Skeletal muscle cell (primary cell): Measurements from ENCODE around the gene C5orf58.
"Not testable (repeated sequence)": the region's sequence is repeated elsewhere in the genome, so short reads cannot be mapped to it uniquely, and the experiment has no call there.

Experiments
- DNase-seq: peaks from one replicate; pipeline ENCODE4 v3.0.0-alpha.2; 2010; ENCODE audit warnings: low read depth
- H3K4me3 ChIP-seq: 2 replicates; pipeline ENCODE4 v1.5.1; 2011; ENCODE audit warnings: low read depth, mild to moderate bottlenecking, control low read depth, low read length, moderate library complexity

Gene C5orf58

DNA sequence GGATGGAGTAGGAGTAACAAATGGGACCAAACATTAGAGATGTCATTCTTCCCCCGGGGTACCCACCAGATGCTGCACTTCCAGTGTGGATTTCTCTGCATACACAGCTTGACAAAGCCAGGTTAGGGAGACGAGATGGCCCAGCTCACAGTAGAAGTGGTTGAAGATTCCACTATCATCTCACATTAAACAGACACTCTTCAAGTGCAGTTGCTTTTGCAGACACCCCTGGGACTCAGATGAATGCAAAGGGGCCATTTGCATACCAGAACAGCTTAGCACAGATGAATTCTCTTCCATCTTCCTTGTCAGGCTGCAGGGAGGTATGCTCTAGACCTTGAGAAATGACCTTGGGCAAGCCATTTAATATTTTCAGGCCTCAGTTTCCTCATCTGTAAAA, 12.6 kb upstream of the C5orf58 start:
- no peak for DNase-seq
- no peak overlapping the region for H3K4me3 ChIP-seq

DNA sequence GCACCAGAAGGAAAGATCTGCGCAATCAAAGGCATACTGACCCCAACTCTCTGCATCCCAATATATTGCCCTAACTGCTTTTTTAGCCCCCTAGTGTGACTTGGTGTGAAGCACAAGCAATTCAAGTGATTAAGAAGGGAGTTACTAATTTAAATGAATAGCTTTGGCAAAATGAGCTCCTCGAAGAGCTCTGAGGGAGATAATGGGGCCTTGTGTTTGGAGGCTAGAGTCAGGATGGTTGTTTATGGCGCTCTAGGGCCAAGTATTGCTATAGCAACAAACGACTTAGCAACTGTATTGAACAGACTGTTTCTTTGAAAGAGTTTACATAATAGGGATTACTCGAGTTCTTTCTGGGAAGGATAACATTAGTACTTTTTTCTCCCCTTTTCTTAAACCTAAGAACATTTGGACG, 11.5 kb upstream of the C5orf58 start:
- DNase-seq: peak; percentile 4

DNA sequence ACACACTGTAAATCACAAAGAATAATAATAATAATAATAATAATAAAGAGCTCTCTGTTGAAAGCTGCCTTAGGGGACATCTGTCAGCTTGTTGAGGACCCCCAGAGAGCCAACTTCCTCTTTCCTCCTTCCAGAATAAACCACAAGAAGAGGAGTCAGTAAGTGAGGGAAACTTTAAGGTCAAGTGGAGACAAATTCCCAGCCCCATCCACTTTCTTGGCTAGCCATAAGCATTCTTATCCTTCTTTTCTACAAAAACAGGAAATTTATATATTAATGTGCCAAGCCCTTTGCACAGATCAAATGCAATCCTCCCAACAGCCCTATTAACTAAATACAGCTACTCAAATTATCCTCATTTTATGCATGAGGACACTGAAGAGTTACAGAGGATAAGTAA, 9.4 kb upstream of the C5orf58 start:
- no peak for DNase-seq
- H3K4me3 ChIP-seq: no peak overlapping the region

More for the DNA sequence above, 11.5 kb upstream of the C5orf58 start:
- H3K4me3 ChIP-seq: no peak overlapping the region

DNA sequence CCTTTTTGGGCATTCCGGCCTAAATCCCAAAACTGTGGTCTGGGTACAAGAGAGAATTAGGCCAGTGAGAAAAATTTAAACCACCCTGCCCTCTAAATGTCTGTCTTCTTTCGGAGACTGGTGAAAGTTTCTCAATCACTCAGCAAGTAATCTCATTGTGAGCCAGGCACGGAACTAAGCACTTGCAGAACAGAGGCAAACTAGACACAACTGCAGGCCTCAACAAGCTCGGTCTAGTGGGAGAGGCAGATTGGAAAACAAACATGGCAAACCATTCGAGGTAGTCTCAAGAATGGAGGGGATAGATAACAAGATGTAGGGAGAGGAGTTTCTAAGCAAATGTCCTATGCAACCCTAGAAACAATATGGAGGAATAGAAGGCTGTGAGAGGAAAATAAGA, 8.9 kb upstream of the C5orf58 start:
- no peak overlapping the region for H3K4me3 ChIP-seq
- DNase-seq: no peak

DNA sequence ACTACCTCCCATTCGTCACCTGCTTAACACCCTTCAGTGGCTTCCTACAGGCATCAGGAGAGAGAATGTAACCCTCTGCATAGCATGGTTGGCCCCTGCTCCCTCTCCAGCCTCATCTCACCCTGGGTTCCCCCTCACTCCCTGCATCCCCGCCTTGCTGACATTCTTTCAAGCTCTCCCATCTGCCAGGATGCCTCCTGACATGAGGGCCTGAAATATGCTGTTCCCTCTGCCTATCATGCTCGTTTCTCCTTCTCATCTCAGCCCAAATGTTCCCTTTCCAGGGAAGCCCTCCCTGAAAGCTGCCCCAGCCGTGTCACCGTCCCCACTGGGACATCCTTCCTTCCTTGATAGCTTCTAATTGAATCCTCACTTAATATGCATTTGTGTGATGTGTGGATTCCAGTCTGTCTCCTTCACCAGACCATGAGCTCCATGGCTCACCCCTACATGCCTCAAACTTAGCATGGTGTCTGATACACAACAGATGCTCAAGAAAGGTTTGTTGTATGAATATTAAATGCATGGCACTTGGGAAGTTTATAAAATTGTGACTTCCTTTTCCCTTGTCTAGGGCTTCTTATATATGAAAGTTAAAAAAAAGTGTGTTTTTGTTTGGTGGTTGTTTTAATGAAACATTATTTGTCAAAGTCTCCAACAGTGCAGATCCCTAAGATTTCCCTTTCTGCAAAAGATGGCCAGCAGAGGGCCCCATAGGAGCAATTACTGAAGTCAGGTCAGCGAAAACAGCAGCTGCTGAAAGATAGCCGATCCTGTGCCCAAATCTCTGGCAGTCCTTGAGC, 7.3 kb upstream of the C5orf58 start:
- no peak overlapping the region for H3K4me3 ChIP-seq
- DNase-seq: peak; percentile 16

DNA sequence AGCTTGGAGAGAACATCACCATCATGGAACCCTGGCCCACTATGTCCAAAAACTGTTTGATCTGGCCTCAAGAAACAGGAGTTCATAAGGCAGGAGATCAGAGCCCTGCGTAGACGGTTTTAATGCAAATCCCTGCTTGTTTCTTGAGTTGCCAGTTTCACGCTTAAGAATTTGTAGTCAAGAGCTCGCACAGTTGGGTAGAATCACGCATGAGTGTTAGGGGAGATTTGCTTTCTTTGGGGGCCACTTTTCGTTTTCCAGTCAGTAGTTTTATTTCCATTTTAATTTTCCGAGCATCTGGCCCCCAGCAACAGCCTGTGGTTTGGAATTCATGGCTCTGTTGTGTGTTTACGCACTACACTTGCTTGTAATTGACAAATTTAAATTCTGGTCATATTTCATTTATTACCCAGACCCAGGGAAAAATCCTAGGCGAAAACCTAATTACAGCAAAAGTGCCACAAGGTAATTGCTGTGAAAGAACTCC, 6.6 kb upstream of the C5orf58 start:
- no peak overlapping the region for H3K4me3 ChIP-seq
- no peak for DNase-seq

DNA sequence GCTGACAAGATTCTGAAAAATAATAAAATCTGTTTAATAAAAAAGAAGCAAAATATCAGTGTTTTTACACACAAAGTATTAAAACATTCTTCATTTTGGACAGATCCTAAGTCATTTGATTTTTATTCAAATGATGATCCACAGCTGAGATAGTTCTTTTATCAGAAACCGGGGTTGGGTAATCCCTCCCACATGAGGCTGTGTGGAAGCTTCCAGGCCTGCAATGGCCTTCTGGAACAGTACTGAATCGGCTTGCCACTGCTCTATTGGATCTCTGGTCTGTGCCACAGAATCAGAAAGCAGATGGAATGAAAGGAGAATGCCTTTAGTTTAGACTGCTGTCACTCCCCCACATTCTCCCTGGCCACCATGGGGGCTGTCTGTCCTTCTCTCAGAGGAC, 6.1 kb upstream of the C5orf58 start:
- no peak for DNase-seq
- H3K4me3 ChIP-seq: no peak overlapping the region

DNA sequence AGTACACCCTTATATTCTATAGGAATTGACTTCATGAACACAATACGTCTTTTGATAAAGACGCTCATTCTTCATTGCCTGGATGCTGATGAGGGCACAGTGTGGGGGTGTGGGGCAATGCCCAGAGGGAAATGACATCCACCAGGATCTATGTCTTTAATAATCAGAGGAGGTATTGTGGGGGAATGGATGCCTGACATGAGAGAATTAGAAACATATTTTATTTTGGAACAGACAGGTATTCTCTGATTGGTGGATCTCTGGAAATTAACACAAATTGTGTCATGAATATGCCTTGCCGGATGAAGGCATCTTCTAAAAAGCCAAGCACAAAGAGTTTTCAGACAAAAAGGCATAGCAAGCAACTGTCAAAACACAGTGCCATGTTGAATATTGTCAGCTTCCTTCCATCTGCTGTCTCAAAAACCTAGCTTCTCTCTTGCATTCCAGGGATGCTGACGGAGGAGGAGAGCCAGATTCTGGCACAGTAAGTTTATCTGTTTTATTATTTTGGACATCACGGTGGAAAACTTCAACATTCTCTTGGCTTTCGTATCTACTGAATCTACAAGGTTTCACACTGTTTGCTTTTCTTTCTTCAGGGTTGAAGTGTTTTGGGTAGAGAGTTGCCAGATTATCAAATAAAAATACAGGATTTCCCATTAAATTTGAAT, 3.9 kb upstream of the C5orf58 start:
- no peak overlapping the region for H3K4me3 ChIP-seq
- no peak for DNase-seq

DNA sequence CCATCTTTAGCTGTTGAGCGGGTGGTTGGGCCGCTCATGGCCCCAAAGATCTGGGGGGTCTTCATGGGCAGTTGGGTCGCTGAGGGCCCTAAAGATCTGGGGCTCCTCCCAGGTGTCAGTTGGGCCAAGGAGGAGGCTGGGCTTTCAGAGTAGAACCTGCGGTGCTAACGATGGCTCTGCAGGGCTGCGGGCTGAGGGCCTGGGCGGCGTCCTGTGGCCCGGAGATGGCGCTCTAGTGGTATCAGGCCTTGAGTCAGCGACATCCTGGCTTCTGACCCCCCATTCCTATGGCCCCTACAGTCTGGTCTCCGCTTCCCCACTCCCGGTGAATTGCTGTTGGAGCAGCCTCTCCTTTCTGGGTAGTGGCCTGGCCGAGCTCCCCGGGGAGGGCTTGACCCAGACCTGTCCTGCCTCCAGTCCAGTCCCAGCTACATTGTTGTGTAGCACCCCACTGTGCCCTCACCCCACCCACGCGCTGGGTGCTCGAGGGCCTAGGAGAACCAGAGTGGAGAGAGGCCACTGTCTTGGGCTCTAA, 640 bp downstream of the C5orf58 start:
- no peak overlapping the region for H3K4me3 ChIP-seq
- DNase-seq: no peak

DNA sequence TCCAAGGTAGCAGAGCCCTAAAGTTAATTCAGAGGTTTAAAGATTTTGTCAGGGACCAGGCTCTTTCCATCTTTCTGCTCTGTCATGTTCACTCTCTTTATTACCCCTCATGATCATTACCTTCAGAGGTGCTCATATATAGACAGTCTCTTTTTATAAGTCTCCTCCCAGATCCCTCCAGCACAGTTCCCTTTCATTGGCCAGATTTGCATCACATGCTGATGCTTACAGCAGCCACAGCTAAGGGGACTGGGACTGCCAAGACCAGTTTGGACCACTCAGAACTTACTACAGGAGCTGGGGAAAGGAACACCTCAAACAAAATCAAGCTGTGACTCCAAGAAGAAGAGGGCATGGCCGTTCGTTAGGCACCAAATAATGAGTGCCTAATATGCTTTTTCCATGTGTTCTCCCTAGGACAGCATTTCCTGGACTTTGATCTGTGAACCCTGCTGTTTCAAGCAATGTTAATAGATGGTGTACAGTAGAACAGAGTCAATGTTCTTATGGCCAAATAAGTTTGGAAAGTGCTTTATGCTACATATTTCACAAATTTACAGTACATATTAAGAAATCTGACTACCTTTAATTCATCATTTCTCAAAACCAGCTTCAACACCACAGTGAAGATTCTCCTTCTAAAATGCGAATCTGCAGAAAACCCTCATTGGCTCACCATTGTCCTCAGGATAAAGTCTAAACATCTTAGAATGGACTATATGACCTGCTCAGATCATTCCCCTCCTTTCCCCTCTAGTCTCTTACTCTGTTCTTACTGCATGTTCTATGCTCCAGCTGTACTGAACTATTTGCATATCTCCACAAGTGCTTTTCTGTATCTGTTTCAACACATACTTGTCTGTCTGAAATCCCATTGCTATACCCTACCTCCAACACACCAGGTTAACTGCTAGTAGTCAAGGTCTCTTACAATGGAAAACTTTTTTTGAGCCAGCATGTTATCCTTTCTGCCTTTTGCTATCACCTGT, 3.4 kb downstream of the C5orf58 start:
- DNase-seq: no peak
- no peak overlapping the region for H3K4me3 ChIP-seq

DNA sequence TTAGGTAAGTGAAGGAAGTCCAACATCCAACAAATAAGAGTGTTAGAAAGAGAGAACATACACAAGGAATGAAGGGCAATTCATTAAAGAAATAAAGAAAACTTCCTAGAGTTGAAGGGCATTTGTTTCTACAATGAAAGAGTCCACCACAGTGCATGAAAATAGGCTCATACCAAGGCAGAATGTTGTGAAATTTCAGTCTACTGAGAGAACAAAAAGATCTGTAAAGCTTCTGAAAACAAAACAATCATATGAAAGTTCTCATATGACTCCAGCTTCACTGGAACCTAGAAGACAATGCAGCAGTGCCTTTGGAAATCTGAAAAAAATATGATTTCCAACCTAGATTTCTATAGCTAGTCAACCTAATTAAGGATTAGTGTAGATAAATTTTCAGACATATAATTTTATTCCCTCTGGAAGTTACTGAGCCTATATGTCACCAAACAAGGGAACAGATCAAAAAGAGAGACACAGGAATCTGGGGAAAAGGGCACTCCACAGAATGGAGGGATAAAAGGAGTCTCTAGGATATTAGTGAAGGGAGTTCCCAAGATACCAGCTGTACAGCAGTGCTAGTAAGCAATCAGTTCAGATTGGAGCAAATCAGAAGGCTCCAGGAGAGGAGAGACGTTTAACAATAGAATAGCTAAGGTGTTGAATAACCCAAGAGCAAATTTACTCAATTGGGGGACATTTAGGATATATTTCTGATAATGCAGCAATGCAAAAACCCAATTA, 5.8 kb downstream of the C5orf58 start:
- H3K4me3 ChIP-seq: no peak overlapping the region
- DNase-seq: no peak

DNA sequence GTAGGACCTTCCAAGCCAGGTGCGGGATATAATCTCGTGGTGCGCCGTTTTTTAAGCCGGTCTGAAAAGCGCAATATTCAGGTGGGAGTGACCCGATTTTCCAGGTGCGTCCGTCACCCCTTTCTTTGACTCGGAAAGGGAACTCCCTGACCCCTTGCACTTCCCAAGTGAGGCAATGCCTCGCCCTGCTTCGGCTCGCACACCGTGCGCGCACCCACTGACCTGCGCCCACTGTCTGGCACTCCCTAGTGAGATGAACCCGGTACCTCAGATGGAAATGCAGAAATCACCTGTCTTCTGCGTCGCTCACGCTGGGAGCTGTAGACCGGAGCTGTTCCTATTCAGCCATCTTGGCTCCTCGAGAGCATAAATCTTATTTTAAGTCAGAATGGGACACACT, 12.7 kb downstream of the C5orf58 start:
- not testable (repeated sequence) for DNase-seq, H3K4me3 ChIP-seq

DNA sequence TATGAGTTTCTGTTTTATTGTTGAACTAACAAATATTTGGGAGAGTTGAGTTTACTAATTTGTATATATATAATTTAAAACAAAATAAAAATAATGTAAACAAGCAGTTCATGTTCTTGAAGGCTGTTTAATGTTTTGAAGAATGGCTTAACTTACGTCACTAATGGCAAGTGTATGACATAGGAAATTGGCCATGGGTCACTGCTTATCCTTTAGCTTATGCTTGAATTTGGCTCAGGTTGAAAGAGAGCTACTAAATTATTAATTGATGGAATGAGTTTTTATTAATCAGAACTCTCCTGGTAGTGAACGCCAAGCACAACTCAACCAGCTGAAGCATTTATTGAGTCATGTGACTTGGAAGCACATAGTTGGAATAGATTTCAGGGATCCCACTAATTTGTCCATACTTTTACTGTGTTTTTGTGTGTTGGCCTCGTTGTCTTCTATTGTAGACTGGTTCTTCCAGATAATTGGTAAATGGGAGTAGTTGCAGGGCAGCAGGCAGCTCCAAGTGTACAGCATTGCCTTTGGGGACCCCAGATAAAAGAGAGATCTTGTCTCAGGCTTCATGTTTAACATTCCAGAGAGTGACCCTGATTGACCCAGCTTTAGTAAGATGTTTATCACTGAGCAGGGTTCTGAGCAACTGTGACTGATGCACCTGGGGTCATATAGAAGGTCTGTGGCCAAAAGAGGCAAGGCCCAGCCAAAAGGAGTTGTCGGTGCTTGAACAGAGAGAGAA, 13.5 kb downstream of the C5orf58 start:
- no peak for DNase-seq
- H3K4me3 ChIP-seq: no peak overlapping the region

DNA sequence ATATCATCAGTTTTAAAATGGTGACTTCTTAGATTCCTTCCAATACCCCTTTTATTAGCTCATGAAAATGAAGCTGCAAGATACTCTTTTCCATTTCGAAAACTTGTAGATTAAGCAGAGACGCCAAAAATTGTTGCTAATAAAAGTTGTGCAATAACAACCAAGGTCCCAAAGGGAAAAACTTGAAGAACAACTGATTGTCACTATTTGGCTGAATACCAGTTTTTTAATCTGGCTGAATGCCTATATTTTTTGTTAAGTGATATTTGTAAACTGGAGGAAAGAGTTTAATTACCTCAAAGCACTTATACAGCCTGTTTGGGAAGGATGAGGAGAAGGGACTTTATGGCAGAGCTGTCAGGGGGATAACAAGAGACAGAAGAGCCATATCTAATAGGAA, 14.6 kb downstream of the C5orf58 start:
- DNase-seq: no peak
- H3K4me3 ChIP-seq: no peak overlapping the region

DNA sequence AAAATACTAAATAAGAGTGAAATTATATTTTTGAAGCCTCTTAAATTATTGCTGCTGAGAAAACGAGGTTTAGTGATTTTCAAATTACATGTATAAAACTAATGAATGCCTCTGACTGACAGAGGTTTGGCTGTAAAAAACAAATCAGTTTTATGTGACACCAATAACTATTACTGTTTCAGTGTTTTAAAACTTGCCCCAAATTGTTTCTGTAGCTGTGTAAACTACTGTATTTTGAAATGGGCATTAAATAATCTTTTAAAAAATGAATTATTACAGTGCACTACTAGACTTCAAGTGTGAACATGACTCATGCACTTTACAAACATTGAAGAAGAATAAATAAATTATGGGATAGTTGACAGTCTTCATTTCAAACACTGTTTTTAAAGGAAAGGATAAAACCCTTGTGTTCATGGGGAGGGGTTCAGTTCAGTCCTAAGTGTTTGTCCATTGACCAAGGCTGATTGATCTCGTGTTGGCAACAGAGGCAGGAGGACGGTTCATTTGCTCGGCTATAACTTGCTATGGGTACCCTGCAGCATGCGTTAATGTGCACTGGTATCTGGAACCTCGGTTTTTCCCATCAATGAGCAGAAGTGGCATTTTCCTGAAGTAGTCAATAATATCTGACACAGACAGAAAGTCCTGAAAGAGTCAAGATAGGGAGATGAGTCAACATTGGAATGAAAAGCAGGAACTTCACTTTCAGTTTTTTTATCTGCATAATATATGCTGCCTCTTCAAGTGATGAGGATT, 15.6 kb downstream of the C5orf58 start:
- no peak overlapping the region for H3K4me3 ChIP-seq
- no peak for DNase-seq

DNA sequence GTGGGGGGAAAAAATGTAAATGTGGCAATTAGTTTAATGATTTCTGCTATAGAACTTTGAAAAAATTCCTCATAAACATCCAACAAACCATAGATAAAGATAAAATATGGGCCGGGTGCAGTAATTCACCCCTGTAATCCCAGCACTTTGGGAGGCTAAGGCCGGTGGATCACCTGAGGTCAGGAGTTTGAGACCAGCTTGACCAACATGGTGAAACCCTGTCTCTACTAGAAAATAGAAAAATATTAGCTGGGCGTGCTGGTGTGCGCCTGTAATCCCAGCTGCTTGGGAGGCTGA, 16.1 kb downstream of the C5orf58 start:
- H3K4me3 ChIP-seq, DNase-seq: not testable (repeated sequence)

DNA sequence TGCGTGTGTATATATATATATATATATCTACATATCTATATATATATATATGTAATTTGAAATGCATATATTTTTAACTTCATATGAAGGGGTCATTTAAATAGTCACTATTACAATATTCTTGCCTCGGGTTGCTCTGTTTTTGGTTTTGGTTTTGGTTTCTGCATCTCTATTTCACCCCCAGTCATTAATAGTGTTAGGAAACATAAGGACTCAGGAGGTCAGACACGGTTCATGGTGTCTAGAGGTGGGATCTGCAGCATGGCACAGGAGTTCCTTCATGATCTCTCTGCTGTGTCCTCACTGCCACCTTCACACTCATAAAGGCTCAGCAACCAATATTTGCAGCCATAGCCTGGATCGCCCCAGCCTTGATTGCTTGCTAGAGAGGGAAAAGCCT, 16.6 kb downstream of the C5orf58 start:
- no peak for DNase-seq
- no peak overlapping the region for H3K4me3 ChIP-seq

DNA sequence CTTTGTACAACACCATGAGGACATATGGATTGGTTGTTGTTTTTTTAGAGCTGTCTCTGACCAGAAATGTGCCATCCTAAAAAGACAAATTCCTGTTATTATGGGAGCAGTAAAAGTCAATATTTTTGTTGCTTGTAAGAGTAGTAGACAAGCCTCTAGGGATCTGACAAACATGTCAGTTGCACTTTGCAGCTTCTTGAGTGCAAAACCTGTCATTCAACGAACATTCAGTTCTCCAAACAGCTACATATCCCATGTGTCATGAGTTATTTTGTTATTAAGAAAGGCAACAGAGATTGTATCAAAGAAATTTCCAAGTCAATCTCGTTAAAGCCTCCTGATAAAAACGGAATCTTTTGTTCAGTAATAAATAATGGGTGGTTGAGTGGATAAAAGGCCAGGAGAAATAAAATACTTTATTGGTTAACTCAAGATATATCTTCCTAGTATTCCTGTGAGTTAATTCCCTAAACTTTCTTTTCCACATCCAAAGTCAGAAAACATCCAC, 18.1 kb downstream of the C5orf58 start:
- no peak overlapping the region for H3K4me3 ChIP-seq
- no peak for DNase-seq
